Muscle layer of colon (tissue), 2 donors: ENCODE data around the gene MRC1.

Experiments used
- H3K27ac ChIP-seq: one replicate; pipeline ENCODE4 v1.7.0; 2013; ENCODE audit warnings: low read depth, mild to moderate bottlenecking, low read length, moderate library complexity
- H3K27me3 ChIP-seq, 2 donors: one replicate each; pipeline ENCODE4 v1.7.0; 2013; ENCODE audit warnings: low read length in 2 of 2, mild to moderate bottlenecking in 2 of 2; ENCODE audit not compliant: insufficient read depth in 2 of 2, control insufficient read depth in 1 of 2
- H3K36me3 ChIP-seq: one replicate; pipeline ENCODE4 v1.7.0; 2013; ENCODE audit warnings: mild to moderate bottlenecking, low read length; ENCODE audit not compliant: insufficient read depth
- H3K4me1 ChIP-seq: one replicate; pipeline ENCODE4 v1.7.0; 2013; ENCODE audit warnings: mild to moderate bottlenecking, low read length; ENCODE audit not compliant: insufficient read depth
- H3K4me3 ChIP-seq, 2 donors: one replicate each; pipeline ENCODE4 v1.7.0; 2013; ENCODE audit warnings: low read length in 2 of 2, low read depth in 1 of 2, mild to moderate bottlenecking in 1 of 2, moderate library complexity in 1 of 2
- H3K9ac ChIP-seq: one replicate; pipeline ENCODE4 v1.7.0; 2013; ENCODE audit warnings: low read length
- H3K9me3 ChIP-seq: one replicate; pipeline ENCODE4 v1.7.0; 2013; ENCODE audit warnings: mild to moderate bottlenecking, low read length
- donor health status: abdominal sarcoma.
- donor health status: Adenocarcinoma of cecum.

MRC1 gene

GRCh38 chr10:17821893-17822292, 12.7 kb downstream of the MRC1 start:
- no peak overlapping the region for H3K27ac ChIP-seq
- H3K27me3 ChIP-seq, result no peaks in the 10 kb centered on the region
- no peaks in the 10 kb centered on the region for H3K9me3 ChIP-seq
- H3K4me1 ChIP-seq, result no peaks in the 10 kb centered on the region
- no peak overlapping the region for H3K9ac ChIP-seq
- no peak overlapping the region for H3K4me3 ChIP-seq
- H3K36me3 ChIP-seq, result no peaks in the 10 kb centered on the region

- Histone ChIP-seq H3K27ac (no peak overlapping the region), H3K27me3 (no peaks in the 10 kb centered on the region), H3K4me1 (peaks cover 7% of the 10 kb centered on the region), H3K4me3 (no peak overlapping the region), H3K36me3 (no peaks in the 10 kb centered on the region), H3K9ac (no peak overlapping the region), H3K9me3 (no peaks in the 10 kb centered on the region)
These were observed 22.2 kb downstream of the MRC1 start for GRCh38 chr10:17831341-17831740.

- Histone ChIP-seq H3K9me3 (no peaks in the 10 kb centered on the region), H3K4me3 (no peak overlapping the region), H3K4me1 (peaks cover 7% of the 10 kb centered on the region), H3K36me3 (no peaks in the 10 kb centered on the region), H3K27me3 (no peaks in the 10 kb centered on the region), H3K27ac (no peak overlapping the region), H3K9ac (no peak overlapping the region)
These were observed 22.7 kb downstream of the MRC1 start for GRCh38 chr10:17831896-17832295.

GRCh38 chr10:17833656-17834055, 24.5 kb downstream of the MRC1 start:
- Histone ChIP-seq H3K27ac (no peak overlapping the region), H3K4me3 (no peak overlapping the region), H3K4me1 (peaks cover 7% of the 10 kb centered on the region)

GRCh38 chr10:17835688-17836087, 26.5 kb downstream of the MRC1 start:
- Histone ChIP-seq H3K9me3 (no peaks in the 10 kb centered on the region), H3K9ac (no peak overlapping the region), H3K27ac (no peak overlapping the region), H3K27me3 (no peaks in the 10 kb centered on the region), H3K4me3 (no peak overlapping the region), H3K4me1 (peaks cover 7% of the 10 kb centered on the region), H3K36me3 (no peaks in the 10 kb centered on the region)

More at GRCh38 chr10:17833656-17834055, 24.5 kb downstream of the MRC1 start:
- no peaks in the 10 kb centered on the region for H3K36me3 ChIP-seq
- no peak overlapping the region for H3K9ac ChIP-seq
- H3K27me3 ChIP-seq, result no peaks in the 10 kb centered on the region
- H3K9me3 ChIP-seq, result no peaks in the 10 kb centered on the region

GRCh38 chr10:17836942-17837341, 27.8 kb downstream of the MRC1 start:
- Histone ChIP-seq H3K9ac (no peak overlapping the region), H3K4me3 (no peak overlapping the region), H3K4me1 (peaks cover 7% of the 10 kb centered on the region), H3K27ac (no peak overlapping the region), H3K36me3 (no peaks in the 10 kb centered on the region), H3K9me3 (no peaks in the 10 kb centered on the region), H3K27me3 (no peaks in the 10 kb centered on the region)

GRCh38 chr10:17838080-17838648, 29.0 kb downstream of the MRC1 start:
- no peaks in the 10 kb centered on the region for H3K27me3 ChIP-seq
- H3K27ac ChIP-seq, result no peak overlapping the region
- H3K36me3 ChIP-seq, result no peaks in the 10 kb centered on the region
- no peak overlapping the region for H3K4me3 ChIP-seq
- no peak overlapping the region for H3K9ac ChIP-seq
- peaks cover 7% of the 10 kb centered on the region for H3K4me1 ChIP-seq
- no peaks in the 10 kb centered on the region for H3K9me3 ChIP-seq

- Histone ChIP-seq H3K9ac (no peak overlapping the region), H3K36me3 (no peaks in the 10 kb centered on the region), H3K27ac (no peak overlapping the region), H3K27me3 (no peaks in the 10 kb centered on the region), H3K4me3 (no peak overlapping the region), H3K4me1 (peaks cover 1% of the 10 kb centered on the region), H3K9me3 (no peaks in the 10 kb centered on the region)
These were observed 31.9 kb downstream of the MRC1 start for GRCh38 chr10:17841050-17841449.

GRCh38 chr10:17842641-17843040, 33.5 kb downstream of the MRC1 start:
- no peak overlapping the region for H3K4me3 ChIP-seq
- no peaks in the 10 kb centered on the region for H3K4me1 ChIP-seq
- H3K36me3 ChIP-seq, result no peaks in the 10 kb centered on the region
- no peak overlapping the region for H3K27ac ChIP-seq
- no peaks in the 10 kb centered on the region for H3K9me3 ChIP-seq
- no peak overlapping the region for H3K9ac ChIP-seq
- H3K27me3 ChIP-seq, result no peaks in the 10 kb centered on the region

- no peaks in the 10 kb centered on the region for H3K4me1 ChIP-seq
- H3K9ac ChIP-seq, result no peak overlapping the region
These were observed 38.6 kb downstream of the MRC1 start for GRCh38 chr10:17847585-17848296.

GRCh38 chr10:17848646-17849045, 39.5 kb downstream of the MRC1 start:
- Histone ChIP-seq H3K4me3 (no peak overlapping the region), H3K36me3 (no peaks in the 10 kb centered on the region), H3K27me3 (no peaks in the 10 kb centered on the region), H3K9ac (no peak overlapping the region), H3K9me3 (no peaks in the 10 kb centered on the region), H3K4me1 (no peaks in the 10 kb centered on the region), H3K27ac (no peak overlapping the region)

More at GRCh38 chr10:17847585-17848296, 38.6 kb downstream of the MRC1 start:
- Histone ChIP-seq H3K9me3 (no peaks in the 10 kb centered on the region), H3K27ac (no peak overlapping the region), H3K27me3 (no peaks in the 10 kb centered on the region), H3K36me3 (no peaks in the 10 kb centered on the region), H3K4me3 (no peak overlapping the region)

- Histone ChIP-seq H3K36me3 (no peaks in the 10 kb centered on the region), H3K9me3 (no peaks in the 10 kb centered on the region), H3K4me1 (no peaks in the 10 kb centered on the region), H3K27me3 (no peaks in the 10 kb centered on the region), H3K27ac (no peak overlapping the region), H3K4me3 (no peak overlapping the region), H3K9ac (no peak overlapping the region)
These were observed 41.4 kb downstream of the MRC1 start for GRCh38 chr10:17850501-17850900.
